ENCODE data around the gene DNMT1. TPM values are rescaled to one million over a fixed set of nuclear protein-coding genes. Genes with fewer than 3 reads are reported as not detected.

The DNMT1 gene
- total RNA-seq, 1 experiment from 2014 or later = 168 TPM

DNA sequence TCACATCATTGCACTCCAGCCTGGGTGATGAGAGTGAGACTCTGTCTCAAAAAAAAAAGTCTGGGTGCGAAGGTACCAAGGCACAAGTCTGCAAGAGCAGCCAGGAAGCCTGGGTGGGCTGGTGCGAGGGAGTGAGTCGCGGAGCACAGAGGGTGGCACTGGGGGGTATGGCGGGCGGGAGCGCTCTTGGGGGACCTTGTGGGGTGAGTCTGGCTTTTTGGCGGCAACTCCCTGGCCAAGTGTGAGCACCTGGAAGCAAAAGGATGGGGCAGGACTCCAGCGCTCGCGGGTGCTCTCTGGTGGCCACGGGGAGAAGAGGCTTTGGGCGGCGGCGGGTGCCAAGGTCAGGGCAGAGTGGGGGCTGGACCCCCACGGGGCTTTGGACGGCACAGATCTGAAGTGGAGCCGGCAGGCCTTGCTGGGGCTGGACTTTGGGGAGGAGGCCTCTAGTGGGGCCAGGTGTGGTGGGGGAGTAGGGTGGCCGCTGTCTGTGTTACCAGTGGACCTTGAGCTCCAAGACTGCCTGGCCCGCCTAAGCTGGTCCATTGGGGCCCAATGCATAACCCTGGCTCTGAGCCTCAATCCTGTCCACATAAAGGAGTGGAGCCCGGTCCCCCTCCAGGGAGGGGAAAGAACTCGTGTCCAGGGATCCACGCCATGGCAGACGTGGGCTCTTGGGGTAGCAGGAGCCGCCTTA lies 81.7 kb downstream of the DNMT1 start:
- peaks cover 8% of the 10 kb centered on the region for H3K4me1 ChIP-seq (ENCODE audit: control insufficient read depth, insufficient read depth, low read length)
- no peak overlapping the region for H3K4me3 ChIP-seq (ENCODE audit: low read depth in 2 of 2, low read length in 2 of 2)
- intact Hi-C loops (cut with micrococcal nuclease; ENCODE audit: unreplicated experiment) = no loop called here
- in situ Hi-C loops (cut with HindIII; ENCODE audit: low pct_unique_long_range_greater_than_20kb, low sequenced_read_pairs) = no loop called here
- H3K36me3 ChIP-seq (ENCODE audit: control insufficient read depth, insufficient read depth, low read length) = peaks cover 4% of the 10 kb centered on the region
- ChIA-PET CTCF (interaction anchor here (0.8 kb wide), 1 partner anchor 39 kb away, joined by 3 read pairs; no protein-coding TSS in a partner anchor), POLR2A (interaction anchor here (0.5 kb wide), 2 partner anchors 253 to 468 kb away, joined by 3 to 4 read pairs; no protein-coding TSS in a partner anchor)
- DNase-seq (ENCODE audit: low read depth, low spot score) (no peak), ATAC-seq (peak; percentile 61)
- no TSS peak for BruUV-seq (replicated peaks)
- no peaks in the 10 kb centered on the region for H3K9me3 ChIP-seq (ENCODE audit: control insufficient read depth, insufficient read depth, low read depth, low read length)
- H3K27ac ChIP-seq (ENCODE audit: low read length) = no peak overlapping the region; the same call in 1 of the 2 replicates
- H3K27me3 ChIP-seq (ENCODE audit: control insufficient read depth, insufficient read depth, low read length) = no peaks in the 10 kb centered on the region
- no peak for TF ChIP-seq TCF7L2 (IDR thresholded peaks at IDR 0.05; ENCODE audit: low read depth, low read length)
- TF ChIP-seq CTCF (IDR thresholded peaks at IDR 0.05) = peak; percentile 85
- peak; percentile 62; the same call in 1 of the 2 replicates for TF ChIP-seq POLR2AphosphoS5 (IDR thresholded peaks at IDR 0.05; ENCODE audit: low read depth, low read length)
- no peak for TF ChIP-seq REST (IDR thresholded peaks at IDR 0.05; ENCODE audit: insufficient read depth in 1 of 2, low read depth in 2 of 2, low read length in 1 of 2)
- peak; percentile 41; the same call in 1 of the 2 replicates for TF ChIP-seq SIN3A (IDR thresholded peaks at IDR 0.05; ENCODE audit: borderline replicate concordance, insufficient read depth, low read depth, low read length)

GRCh38 chr19:10112037-10112761 lies 82.6 kb downstream of the DNMT1 start:
- TF ChIP-seq SIN3A (IDR thresholded peaks at IDR 0.05; ENCODE audit: borderline replicate concordance, insufficient read depth, low read depth, low read length) (no peak), TCF7L2 (IDR thresholded peaks at IDR 0.05; ENCODE audit: low read depth, low read length) (no peak), POLR2AphosphoS5 (IDR thresholded peaks at IDR 0.05; ENCODE audit: low read depth, low read length) (no peak; the same call in 1 of the 2 replicates), REST (IDR thresholded peaks at IDR 0.05; ENCODE audit: insufficient read depth in 1 of 2, low read depth in 2 of 2, low read length in 1 of 2) (no peak), CTCF (IDR thresholded peaks at IDR 0.05) (no peak)
- Histone ChIP-seq H3K9me3 (ENCODE audit: control insufficient read depth, insufficient read depth, low read depth, low read length) (no peaks in the 10 kb centered on the region), H3K36me3 (ENCODE audit: control insufficient read depth, insufficient read depth, low read length) (peaks cover 12% of the 10 kb centered on the region), H3K4me1 (ENCODE audit: control insufficient read depth, insufficient read depth, low read length) (peaks cover 8% of the 10 kb centered on the region), H3K27ac (ENCODE audit: low read length) (peak overlapping the region; percentile 42; the same call in 1 of the 2 replicates), H3K4me3 (ENCODE audit: low read depth in 2 of 2, low read length in 2 of 2) (no peak overlapping the region), H3K27me3 (ENCODE audit: control insufficient read depth, insufficient read depth, low read length) (no peaks in the 10 kb centered on the region)
- intact Hi-C loops (cut with micrococcal nuclease; ENCODE audit: unreplicated experiment) = no loop called here
- in situ Hi-C loops (cut with HindIII; ENCODE audit: low pct_unique_long_range_greater_than_20kb, low sequenced_read_pairs) = no loop called here
- BruUV-seq (replicated peaks) = no TSS peak
- POLR2A ChIA-PET = no interaction called here
- CTCF ChIA-PET = interaction anchor here (0.6 to 0.7 kb wide), 2 partner anchors 39 to 199 kb away, joined by 3 read pairs; no protein-coding TSS in a partner anchor
- peak; percentile 37 for ATAC-seq
- DNase-seq (ENCODE audit: low read depth, low spot score) = no peak
